H54 (cell line): ENCODE measurements around the gene UFC1.

Source experiments
- DNase-seq: peaks from one replicate; pipeline ENCODE4 v3.0.0; 2011; ENCODE audit warnings: low spot score, mixed read lengths; ENCODE audit not compliant: insufficient read length
- FAIRE-seq: peaks from 3 replicates; lab custom pipeline; 2011; peaks lifted over from hg19 to GRCh38; lab: Jason Lieb, UNC
- POLR2A ChIP-seq: IDR thresholded peaks from 2 replicates; pipeline ENCODE4 v1.6.1; 2011; ENCODE audit warnings: low read depth, mild to moderate bottlenecking, low read length

The UFC1 gene

DNA sequence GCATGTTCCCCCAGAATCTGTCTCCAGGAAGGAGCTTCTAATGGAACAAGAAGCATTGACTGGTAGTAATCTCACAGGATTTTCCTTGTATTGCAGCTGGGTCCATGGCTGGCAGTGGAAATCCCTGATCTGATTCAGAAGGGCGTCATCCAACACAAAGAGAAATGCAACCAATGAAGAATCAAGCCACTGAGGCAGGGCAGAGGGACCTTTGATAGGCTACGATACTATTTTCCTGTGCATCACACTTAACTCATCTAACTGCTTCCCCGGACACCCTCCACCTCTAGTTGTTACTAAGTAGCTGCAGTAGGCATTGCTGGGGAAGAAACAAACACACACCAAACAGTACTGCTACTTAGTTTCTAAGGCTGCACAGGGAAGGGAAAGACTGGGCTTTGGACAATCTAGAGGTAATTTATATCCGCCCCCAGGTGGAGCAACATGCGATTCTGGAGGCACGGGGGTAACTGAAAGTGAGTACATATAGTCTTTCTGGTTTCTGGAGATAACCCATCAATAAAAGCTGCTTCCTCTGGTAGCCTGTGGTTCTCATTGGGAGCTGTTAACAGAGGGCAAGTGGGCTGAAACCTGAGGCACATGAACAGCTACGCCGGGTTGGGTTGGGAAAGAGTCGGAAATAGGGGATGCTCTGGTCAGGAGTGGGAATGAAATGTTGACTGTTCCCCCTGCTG, 4.7 kb downstream of the UFC1 start:
- no peak for DNase-seq
- FAIRE-seq, result no peak

GRCh38 chr1:161159087-161159912, 5.5 kb downstream of the UFC1 start, which contains the start of gene USP21:
USP21 (plus strand) TSS chr1:161159500; CDS start chr1:161160641, 1,141 bp downstream.
- no peak for FAIRE-seq
- TF ChIP-seq POLR2A, result peak; percentile 65

More for the DNA sequence above, 4.7 kb downstream of the UFC1 start:
- no peak for TF ChIP-seq POLR2A

DNA sequence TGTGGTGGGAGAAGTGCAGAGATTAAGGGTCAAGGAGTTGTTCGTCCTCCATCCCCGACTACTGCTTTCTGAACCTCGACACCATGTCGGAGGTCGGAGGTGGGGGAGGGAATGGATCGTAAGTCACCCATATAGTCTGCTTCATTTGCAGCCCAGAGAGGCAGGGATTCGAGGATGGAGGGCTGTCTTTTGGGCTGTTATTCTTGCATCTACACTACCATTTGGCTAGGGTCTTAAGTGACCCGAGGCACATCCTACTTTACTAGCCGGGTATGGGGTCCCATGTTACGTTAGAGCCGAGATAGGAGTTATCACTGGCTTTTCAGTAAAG, 6.1 kb downstream of the UFC1 start:
- FAIRE-seq, result no peak
- no peak for DNase-seq
- no peak for TF ChIP-seq POLR2A

More at GRCh38 chr1:161159087-161159912, 5.5 kb downstream of the UFC1 start, which contains the start of gene USP21:
- DNase-seq, result peak; percentile 77

GRCh38 chr1:161160671-161161145, 6.9 kb downstream of the UFC1 start:
- FAIRE-seq (no peak), DNase-seq (no peak)
- no peak for TF ChIP-seq POLR2A

DNA sequence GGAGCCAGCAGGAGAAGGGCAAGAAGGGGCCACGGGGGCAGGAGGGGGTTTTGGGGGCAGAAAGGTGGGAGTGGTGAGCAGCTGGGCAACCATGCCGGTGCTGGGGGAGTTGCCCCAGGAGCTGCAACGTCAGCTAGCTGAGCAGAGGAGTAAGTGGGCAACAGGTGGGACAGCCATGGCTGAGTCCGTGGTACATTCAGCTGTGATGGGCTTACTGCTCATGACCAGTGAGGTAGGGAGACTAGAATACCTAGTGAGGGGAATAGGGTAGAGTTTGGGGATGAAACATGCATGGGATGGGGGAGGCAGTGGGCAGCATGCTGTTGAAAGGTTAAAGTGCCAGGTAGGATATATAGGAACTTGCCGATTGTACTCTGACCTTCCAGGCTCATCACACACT, 7.9 kb downstream of the UFC1 start:
- FAIRE-seq, result no peak
- TF ChIP-seq POLR2A, result no peak
- DNase-seq, result no peak

GRCh38 chr1:161162052-161162451, 8.3 kb downstream of the UFC1 start:
- FAIRE-seq (no peak), DNase-seq (no peak)
- no peak for TF ChIP-seq POLR2A

DNA sequence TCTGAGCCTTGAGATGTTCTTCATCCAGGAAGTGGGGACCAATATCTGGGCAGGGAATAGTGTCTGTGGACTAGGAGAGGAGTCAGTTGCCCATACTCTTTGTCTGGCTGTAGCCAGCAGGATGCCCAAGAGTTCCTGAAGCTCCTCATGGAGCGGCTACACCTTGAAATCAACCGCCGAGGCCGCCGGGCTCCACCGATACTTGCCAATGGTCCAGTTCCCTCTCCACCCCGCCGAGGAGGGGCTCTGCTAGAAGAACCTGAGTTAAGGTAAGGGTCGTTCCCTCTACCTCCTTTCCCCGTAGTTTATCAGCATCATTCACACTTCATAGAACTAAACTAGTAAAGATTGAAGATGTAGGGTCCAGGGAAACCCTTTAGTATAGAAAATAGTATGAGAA, 9.0 kb downstream of the UFC1 start:
- no peak for FAIRE-seq
- no peak for TF ChIP-seq POLR2A
- DNase-seq, result no peak

- FAIRE-seq (no peak), DNase-seq (no peak)
- TF ChIP-seq POLR2A, result no peak
These were observed 10.0 kb downstream of the UFC1 start for GRCh38 chr1:161163793-161164192.

DNA sequence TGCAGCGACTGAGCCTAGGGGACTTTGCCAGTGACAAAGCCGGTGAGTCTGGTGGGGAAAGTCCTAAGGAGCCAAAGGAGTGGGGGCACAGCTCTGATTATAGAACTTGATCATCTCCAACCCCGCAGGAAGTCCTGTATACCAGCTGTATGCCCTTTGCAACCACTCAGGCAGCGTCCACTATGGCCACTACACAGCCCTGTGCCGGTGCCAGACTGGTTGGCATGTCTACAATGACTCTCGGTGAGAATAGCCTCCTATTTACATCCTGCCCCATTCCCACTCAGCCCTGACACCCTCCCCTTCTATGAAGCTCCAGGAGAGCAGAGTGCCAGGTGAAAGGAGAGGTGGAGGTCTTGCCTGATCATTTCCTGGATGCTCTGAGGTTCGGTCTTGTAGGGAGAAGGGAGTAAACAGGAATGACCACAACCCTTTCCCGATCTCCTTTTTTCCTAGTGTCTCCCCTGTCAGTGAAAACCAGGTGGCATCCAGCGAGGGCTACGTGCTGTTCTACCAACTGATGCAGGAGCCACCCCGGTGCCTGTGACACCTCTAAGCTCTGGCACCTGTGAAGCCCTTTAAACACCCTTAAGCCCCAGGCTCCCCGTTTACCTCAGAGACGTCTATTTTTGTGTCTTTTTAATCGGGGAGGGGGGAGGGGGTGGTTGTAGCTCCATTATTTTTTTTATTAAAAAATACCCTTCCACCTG, 11.3 kb downstream of the UFC1 start:
- DNase-seq, result no peak
- no peak for FAIRE-seq
- TF ChIP-seq POLR2A, result no peak

DNA sequence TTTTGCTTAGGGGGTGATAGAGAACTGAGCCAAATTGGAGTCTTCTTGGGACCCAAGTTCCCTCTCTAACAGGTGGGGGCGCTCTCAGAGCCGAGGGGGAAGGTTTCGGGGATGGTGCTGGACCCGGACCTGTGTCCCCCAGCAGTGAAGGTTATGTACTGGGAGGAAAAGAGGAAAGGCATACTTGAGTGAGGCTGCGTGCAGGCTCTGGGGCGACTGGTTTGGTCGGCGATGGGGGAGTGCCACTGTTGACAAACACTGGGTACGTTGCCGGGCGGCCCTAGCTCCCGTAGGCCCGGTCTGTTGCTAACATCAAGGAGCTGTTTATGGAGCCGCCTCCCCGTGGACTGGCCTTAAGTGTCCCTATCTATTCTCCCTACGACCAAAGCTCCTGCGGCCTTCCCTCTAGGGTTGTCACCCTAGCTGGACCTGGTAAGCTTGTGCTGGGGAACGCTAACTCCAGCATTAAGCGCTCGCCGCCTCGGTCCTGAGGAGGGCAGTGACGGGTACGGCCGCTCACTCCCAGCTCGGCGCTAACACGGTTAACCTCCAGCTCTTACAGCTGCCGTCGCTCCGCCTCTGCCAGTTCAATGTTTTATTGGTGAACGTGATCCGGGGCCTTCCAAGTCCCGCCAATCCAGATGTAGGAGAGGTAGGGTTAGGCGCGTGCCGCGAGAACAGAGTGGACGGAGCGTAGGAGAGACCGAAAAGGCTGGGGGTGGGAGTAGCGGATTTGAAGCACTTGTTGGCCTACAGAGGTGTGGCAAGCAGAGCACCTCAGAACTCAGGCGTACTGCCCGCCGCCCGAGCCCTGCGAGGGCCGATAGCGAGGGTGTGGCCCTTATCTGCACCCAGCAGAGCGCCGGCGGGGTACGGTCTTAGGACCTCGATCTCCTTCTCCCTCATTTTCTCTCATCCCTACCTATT, 12.2 kb downstream of the UFC1 start, which contains the start of gene PPOX:
Gene PPOX (plus strand): TSS at position 685 of the 927 bp plus-strand sequence. CDS start 422 bp downstream, outside the sequence.
- DNase-seq (peak; percentile 89), FAIRE-seq (no peak)
- peak; percentile 75 for TF ChIP-seq POLR2A

- no peak for DNase-seq
- no peak for FAIRE-seq
- no peak for TF ChIP-seq POLR2A
These were observed 13.1 kb downstream of the UFC1 start for GRCh38 chr1:161166669-161167548.

GRCh38 chr1:161168906-161169305, 15.1 kb downstream of the UFC1 start:
- no peak for FAIRE-seq
- no peak for DNase-seq

More at GRCh38 chr1:161168906-161169305, 15.1 kb downstream of the UFC1 start:
- TF ChIP-seq POLR2A, result no peak
